ENCODE measurements around the gene RGS12. TPM values are rescaled to one million over a fixed set of nuclear protein-coding genes. Genes with fewer than 3 reads are reported as not detected.
A peak's percentile ranks its signal among the peaks of the same experiment; 100 is the strongest.

The RGS12 gene
- polyA plus RNA-seq, 3 donors: 0.75 to 15.3 (median 2.7) TPM

DNA sequence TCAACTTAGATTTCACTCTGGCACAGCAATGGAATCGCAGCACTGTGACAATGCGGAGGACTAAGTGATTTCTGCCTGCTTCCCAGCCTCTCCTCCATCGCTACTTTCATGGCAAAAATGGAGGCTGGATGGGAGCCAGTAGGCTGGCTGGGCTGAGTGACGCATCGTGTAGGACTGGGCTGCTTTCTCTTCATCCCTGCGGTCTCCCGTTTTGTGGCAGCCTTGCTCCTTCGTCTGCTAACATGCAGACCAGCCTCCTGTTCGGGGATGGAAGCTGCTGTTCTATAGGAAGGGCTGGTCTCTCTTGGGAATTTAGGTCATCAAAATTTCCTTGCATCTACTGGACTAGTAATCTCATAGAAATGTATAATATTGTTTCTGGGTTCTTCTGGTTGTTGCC, 15.8 kb upstream of the RGS12 start:
- no peak for DNase-seq
- Histone ChIP-seq H3K9ac (ENCODE audit: insufficient read depth, low read length, poor library complexity, severe bottlenecking) (no peak overlapping the region), H3K4me2 (replicated peaks; ENCODE audit: extremely low read depth, low read length, poor library complexity, severe bottlenecking) (no peak overlapping the region), H2AFZ (ENCODE audit: insufficient read depth, low read depth, low read length, poor library complexity, severe bottlenecking) (no peak overlapping the region), H3K9me3 (replicated peaks in 1 of 2; ENCODE audit: control insufficient read depth in 1 of 2, insufficient read depth in 1 of 2, low read length in 2 of 2) (peaks cover 0 to 10% of the 10 kb centered on the region in 2 donors), H3K4me3 (replicated peaks in 1 of 3; ENCODE audit: low read depth in 2 of 3, low read length in 3 of 3) (no peak overlapping the region), H3K79me2 (ENCODE audit: insufficient read depth, low read length) (no peaks in the 10 kb centered on the region), H3K36me3 (replicated peaks in 1 of 2; ENCODE audit: control insufficient read depth in 1 of 2, insufficient read depth in 2 of 2, low read length in 2 of 2) (no peaks in the 10 kb centered on the region), H3K27me3 (ENCODE audit: control insufficient read depth in 2 of 2, insufficient read depth in 2 of 2, low read length in 2 of 2) (no peaks in the 10 kb centered on the region), H4K20me1 (ENCODE audit: insufficient read depth, low read length) (no peaks in the 10 kb centered on the region), H3K27ac (ENCODE audit: low read depth in 1 of 2, low read length in 2 of 2) (no peak overlapping the region), H3K4me1 (ENCODE audit: control insufficient read depth in 1 of 2, insufficient read depth in 2 of 2, low read length in 2 of 2) (peaks cover 0 to under 1% of the 10 kb centered on the region in 2 donors)
- peak overlapping the region in 1 of 7 donors; percentile 10 for H3K27ac Mint-ChIP-seq
- no peak overlapping the region for H3K4me3 Mint-ChIP-seq
- peaks cover 5 to 18% (median 16%) of the 10 kb centered on the region in 7 donors for H3K9me3 Mint-ChIP-seq
- no peak for TF ChIP-seq CTCF (IDR thresholded peaks at IDR 0.05)
- H3K36me3 Mint-ChIP-seq: peaks cover 0 to 3% of the 10 kb centered on the region in 2 donors
- peaks cover 4% of the 10 kb centered on the region for H3K4me1 Mint-ChIP-seq
- H3K27me3 Mint-ChIP-seq (ENCODE audit: low read depth in 3 of 3): peaks cover 3 to 10% (median 6%) of the 10 kb centered on the region in 3 donors
- intact Hi-C loops (cut with micrococcal nuclease): no loop called here
- WGBS (ENCODE audit: insufficient coverage): 100% methylated on average over 6 of the region's 9 CpGs

DNA sequence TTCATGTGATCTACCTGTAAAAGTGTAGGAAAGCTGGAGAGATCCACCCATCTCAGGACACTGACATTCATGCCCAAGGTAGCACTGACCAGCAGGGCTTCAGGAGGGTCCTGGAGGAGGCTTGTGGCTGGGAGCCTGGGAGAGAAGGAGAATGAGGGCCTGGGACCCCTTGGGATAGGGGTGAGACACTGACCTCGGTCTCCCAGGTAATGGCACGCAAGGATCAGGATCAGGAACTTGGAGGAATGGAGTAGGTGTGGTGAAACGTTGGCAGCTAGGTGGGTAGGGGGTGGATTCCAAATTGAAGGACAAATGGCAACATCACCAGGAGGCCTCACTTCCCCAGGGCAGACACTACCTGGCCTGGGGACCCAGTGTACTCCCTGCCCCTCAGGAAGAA, 12.4 kb upstream of the RGS12 start:
- peaks cover 15 to 22% of the 10 kb centered on the region in 2 donors for H3K4me1 ChIP-seq (ENCODE audit: control insufficient read depth in 1 of 2, insufficient read depth in 2 of 2, low read length in 2 of 2)
- H2AFZ ChIP-seq (ENCODE audit: insufficient read depth, low read depth, low read length, poor library complexity, severe bottlenecking): no peak overlapping the region
- Mint-ChIP-seq H3K27ac (no peak overlapping the region), H3K36me3 (peaks cover 3 to 5% of the 10 kb centered on the region in 2 donors), H3K4me1 (peaks cover 21% of the 10 kb centered on the region), H3K27me3 (ENCODE audit: low read depth in 3 of 3) (peaks cover 3 to 19% (median 11%) of the 10 kb centered on the region in 3 donors), H3K9me3 (peaks cover 2 to 17% (median 12%) of the 10 kb centered on the region in 7 donors), H3K4me3 (no peak overlapping the region)
- H3K27me3 ChIP-seq (ENCODE audit: control insufficient read depth in 2 of 2, insufficient read depth in 2 of 2, low read length in 2 of 2): no peaks in the 10 kb centered on the region
- H3K9me3 ChIP-seq (replicated peaks in 1 of 2; ENCODE audit: control insufficient read depth in 1 of 2, insufficient read depth in 1 of 2, low read length in 2 of 2): peaks cover 0 to 10% of the 10 kb centered on the region in 2 donors
- no peak overlapping the region for H3K4me2 ChIP-seq (replicated peaks; ENCODE audit: extremely low read depth, low read length, poor library complexity, severe bottlenecking)
- H3K4me3 ChIP-seq (replicated peaks in 1 of 3; ENCODE audit: low read depth in 2 of 3, low read length in 3 of 3): no peak overlapping the region
- H3K79me2 ChIP-seq (ENCODE audit: insufficient read depth, low read length): no peaks in the 10 kb centered on the region
- 100% methylated on average over 2 of the region's 3 CpGs for WGBS (ENCODE audit: insufficient coverage)
- no peak for TF ChIP-seq CTCF (IDR thresholded peaks at IDR 0.05)
- H3K9ac ChIP-seq (ENCODE audit: insufficient read depth, low read length, poor library complexity, severe bottlenecking): no peak overlapping the region
- H3K27ac ChIP-seq (ENCODE audit: low read depth in 1 of 2, low read length in 2 of 2): no peak overlapping the region
- no peak for DNase-seq
- intact Hi-C loops (cut with micrococcal nuclease): loop anchor here in 1 of 2 donors (5.0 kb wide), 1 partner anchor 48 kb away; no protein-coding TSS in a partner anchor
- no peaks in the 10 kb centered on the region for H4K20me1 ChIP-seq (ENCODE audit: insufficient read depth, low read length)
- H3K36me3 ChIP-seq (replicated peaks in 1 of 2; ENCODE audit: control insufficient read depth in 1 of 2, insufficient read depth in 2 of 2, low read length in 2 of 2): no peaks in the 10 kb centered on the region
